HepG2 (cell line): Measurements from ENCODE around the gene FOXD1. TPM values are rescaled to one million over a fixed set of nuclear protein-coding genes. Genes with fewer than 3 reads are reported as not detected.

ENCODE experiments used
- ATAC-seq: fragments of 200-7000 bp; cut with Tn5 transposase; 3 replicates; pipeline ENCODE4 v1.9.1; 2020; ENCODE audit warnings: mild to moderate bottlenecking, moderate library complexity
- BruUV-seq: library from RNA; stranded (reverse); fragments of 400-500 nt; replicated peaks from 2 replicates; lab custom pipeline; 2021; lab: Mats Ljungman, UMichigan
- CTCF ChIA-PET: fragments of 300-600 bp; formaldehyde crosslinking; extraction: SDS; loops from one replicate; lab custom pipeline; 2021; ENCODE audit warnings: low total read pairs, inconsistent platforms, low intra/inter-chr PET ratio; lab: Yijun Ruan, JAX
- POLR2A ChIA-PET: fragments of 350-600 bp; sonication (Branson Sonifier 250); formaldehyde crosslinking; loops from one replicate; lab custom pipeline; 2020; ENCODE audit warnings: antibody characterized with exemption, inconsistent platforms; lab: Yijun Ruan, JAX
- DNase-seq: peaks from one replicate; pipeline ENCODE4 v3.0.0-alpha.2; 2015; ENCODE audit warnings: low spot score
- FAIRE-seq: peaks from 3 replicates; lab custom pipeline; 2011; peaks lifted over from hg19 to GRCh38; lab: Jason Lieb, UNC
- H2AFZ ChIP-seq: one replicate; pipeline ENCODE4 v1.6.1; 2011; ENCODE audit warnings: low read length, inconsistent platforms
- H3K27ac ChIP-seq: fragments of 300-600 bp; 3 replicates; pipeline ENCODE4 v1.8.0; 2011; ENCODE audit warnings: mixed run types, mild to moderate bottlenecking, mixed read lengths, low read length, inconsistent platforms; ENCODE audit not compliant: insufficient read depth; ENCODE audit errors: extremely low read length
- H3K27me3 ChIP-seq, 2 experiments: fragments of 200-600 bp in 1 of 2; 2 replicates in 1 of 2; 3 replicates in 1 of 2; pipeline versions ENCODE4 v1.6.0 to v1.8.0; 2011; ENCODE audit warnings: low read length in 2 of 2, mild to moderate bottlenecking in 2 of 2, moderate library complexity in 2 of 2, inconsistent platforms in 1 of 2; ENCODE audit not compliant: insufficient read depth in 2 of 2, control insufficient read depth in 1 of 2
- H3K36me3 ChIP-seq, 2 experiments: fragments of 200-600 bp in 1 of 2; replicated peaks in 1 of 2; 2 replicates in 1 of 2; 3 replicates in 1 of 2; pipeline versions ENCODE4 v1.5.1 to v1.8.0; 2011; ENCODE audit warnings: low read length in 2 of 2, inconsistent platforms in 1 of 2; ENCODE audit not compliant: insufficient read depth in 2 of 2, control insufficient read depth in 1 of 2
- H3K4me1 ChIP-seq: 2 replicates; pipeline ENCODE4 v1.5.1; 2012; ENCODE audit warnings: low read length, inconsistent platforms; ENCODE audit not compliant: insufficient read depth
- H3K4me2 ChIP-seq: 2 replicates; pipeline ENCODE4 v1.6.0; 2011; ENCODE audit warnings: low read depth, low read length, inconsistent platforms
- H3K4me3 ChIP-seq, 3 experiments: fragments of 200-600 bp in 1 of 3; sonication (generic), shearing (Covaris generic) in 1 of 3; replicated peaks in 1 of 3; 2 replicates each; pipeline ENCODE4 v1.5.1; 2011 to 2016; ENCODE audit warnings: low read length in 3 of 3, inconsistent platforms in 2 of 3, low read depth in 2 of 3, mild to moderate bottlenecking in 2 of 3, control low read depth in 1 of 3, mixed read lengths in 1 of 3; ENCODE audit not compliant: insufficient read depth in 1 of 3
- H3K79me2 ChIP-seq: one replicate; pipeline ENCODE4 v1.6.1; 2011; ENCODE audit warnings: low read length, inconsistent platforms; ENCODE audit not compliant: insufficient read depth
- H3K9ac ChIP-seq: 2 replicates; pipeline ENCODE4 v1.6.0; 2011; ENCODE audit warnings: mild to moderate bottlenecking, low read depth, low read length, inconsistent platforms; ENCODE audit not compliant: insufficient read depth
- H3K9me3 ChIP-seq: 2 replicates; pipeline ENCODE4 v1.5.1; 2012; ENCODE audit warnings: mild to moderate bottlenecking, low read length
- H4K20me1 ChIP-seq: 2 replicates; pipeline ENCODE4 v1.6.0; 2011; ENCODE audit warnings: inconsistent platforms, mild to moderate bottlenecking, low read length, moderate library complexity; ENCODE audit not compliant: insufficient read depth
- CENPX ChIP-seq: sonication (generic); formaldehyde crosslinking; IDR thresholded peaks from 2 replicates; pipeline ENCODE4 v1.9.0; 2021; ENCODE audit warnings: mild to moderate bottlenecking, missing genetic modification reagents, moderate library complexity
- NFYC ChIP-seq: IDR thresholded peaks from 2 replicates; pipeline ENCODE4 v1.6.1; 2016; ENCODE audit warnings: missing genetic modification reagents, missing compliant biosample characterization
- PHF5A ChIP-seq: IDR thresholded peaks from one replicate; pipeline ENCODE4 v1.6.1; 2018; ENCODE audit warnings: low read depth, missing genetic modification reagents; ENCODE audit not compliant: unreplicated experiment
- REPIN1 ChIP-seq: sonication (generic); formaldehyde crosslinking; IDR thresholded peaks from 2 replicates; pipeline ENCODE4 v1.8.0; 2022; ENCODE audit warnings: missing genetic modification reagents, low read depth, mild to moderate bottlenecking, borderline replicate concordance
- SMAD3 ChIP-seq: sonication (generic); formaldehyde crosslinking; IDR thresholded peaks from 2 replicates; pipeline ENCODE4 v1.4.0; 2020; ENCODE audit warnings: missing genetic modification reagents
- ZNF44 ChIP-seq: sonication (generic); formaldehyde crosslinking; IDR thresholded peaks from 2 replicates; pipeline ENCODE4 v1.5.1; 2020; ENCODE audit warnings: mild to moderate bottlenecking, missing genetic modification reagents
- ZNF546 ChIP-seq: sonication (generic); formaldehyde crosslinking; conservative IDR thresholded peaks from 2 replicates; pipeline ENCODE4 v1.8.1; 2023; ENCODE audit warnings: mild to moderate bottlenecking, missing genetic modification reagents
- ZNF552 ChIP-seq: sonication (generic); formaldehyde crosslinking; IDR thresholded peaks from 2 replicates; pipeline ENCODE4 v1.9.0; 2022; ENCODE audit warnings: missing genetic modification reagents, mild to moderate bottlenecking, borderline replicate concordance
- ZNF569 ChIP-seq: sonication (generic); formaldehyde crosslinking; IDR thresholded peaks from 2 replicates; pipeline ENCODE4 v1.5.0; 2020; ENCODE audit warnings: mild to moderate bottlenecking, missing genetic modification reagents, moderate library complexity, borderline replicate concordance
- WGBS: methylation state at CpG from one replicate; pipeline ENCODE4 v1.1.6; 2017; ENCODE audit warnings: low lambda C conversion rate; 5-methylcytosine and 5-hydroxymethylcytosine counted together
- in situ Hi-C: cut with HindIII; loops from 2 replicates; pipeline ENCODE4 v1.10.0; 2017; ENCODE audit warnings: low pct_unique_long_range_greater_than_20kb; ENCODE audit not compliant: extremely low pct_ligation_motif_present
- intact Hi-C: fragments of 100-400 bp; cut with micrococcal nuclease; formaldehyde crosslinking; loops from one replicate; pipeline ENCODE4 v1.10.0; 2022; ENCODE audit not compliant: unreplicated experiment
- polyA plus RNA-seq, 8 experiments: library from polyadenylated mRNA; depleted of rRNA in 3 of 8; stranded (reverse) in 7 of 8; unstranded in 1 of 8; fragments of >200 nt; fragmentation: Illumina TruSeq in 4 of 8; extraction: Trizol in 4 of 8; gene quantifications; 2 replicates each; pipeline versions ENCODE4 v1.2.1 to v1.2.3, GENCODE V29; 2011 to 2016; ENCODE audit warnings: low read depth in 4 of 8, missing spikeins in 1 of 8, mixed read lengths in 1 of 8; ENCODE audit not compliant: insufficient read depth in 1 of 8
- total RNA-seq, 5 experiments: library from RNA; depleted of rRNA; stranded (reverse); fragments of >200 nt; fragmentation: Illumina TruSeq; extraction: Trizol; gene quantifications; 2 replicates each; pipeline ENCODE4 v1.2.3, GENCODE V29; 2016; ENCODE audit warnings: low read depth in 1 of 5

Gene FOXD1
- total and polyA plus RNA-seq, 2 of the 13 experiments (the other 11 are each of a cell fraction or from before 2014, with no cell fraction given): 0.04 to 0.05 TPM

DNA sequence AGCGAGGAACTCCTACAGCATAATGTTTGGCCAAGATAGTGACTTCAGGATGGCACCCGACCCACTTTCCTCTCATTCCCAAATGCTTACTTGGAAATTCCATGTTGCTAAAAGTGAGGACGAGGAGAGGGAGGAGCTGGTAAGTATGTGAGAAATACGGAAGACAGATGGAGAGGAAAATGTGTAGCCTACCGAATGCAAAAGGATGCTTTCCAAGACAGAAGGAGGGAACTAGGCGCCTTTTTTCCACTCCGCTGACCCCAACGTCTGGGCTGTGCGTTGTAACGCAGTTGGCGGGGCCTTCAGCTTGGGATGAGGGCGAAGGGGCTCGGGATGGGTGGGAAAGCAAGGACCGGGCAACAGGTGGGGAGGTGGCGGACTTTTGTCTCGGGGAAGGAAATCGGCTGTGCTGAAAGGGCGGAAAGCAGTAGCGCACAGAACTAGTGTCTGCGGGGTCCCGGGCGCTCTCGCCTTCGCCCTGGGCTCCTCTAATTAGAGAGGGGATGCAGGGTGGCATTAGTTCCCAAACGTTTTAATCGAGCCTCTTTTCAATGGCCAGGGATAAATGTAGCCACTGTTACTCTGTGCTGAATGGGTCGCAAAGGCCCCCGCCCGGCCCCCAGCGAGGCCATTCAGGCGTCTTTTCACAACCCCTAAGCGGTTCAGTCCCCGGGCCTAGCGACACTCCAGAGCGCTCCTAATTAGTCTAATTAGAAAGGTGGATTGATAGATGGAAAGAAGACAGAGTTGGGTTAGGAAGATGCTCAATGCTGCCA is 12.6 kb downstream of the FOXD1 start:
- no peaks in the 10 kb centered on the region for H3K79me2 ChIP-seq
- no peaks in the 10 kb centered on the region for H3K9me3 ChIP-seq
- no peak overlapping the region for H2AFZ ChIP-seq
- H3K4me1 ChIP-seq: peaks cover 23% of the 10 kb centered on the region
- H3K9ac ChIP-seq: no peak overlapping the region
- ChIA-PET CTCF (no interaction called here), POLR2A (no interaction called here)
- H3K27ac ChIP-seq: no peak overlapping the region
- peak overlapping the region; percentile 83 for H3K4me2 ChIP-seq
- DNase-seq: no peak
- 68% methylated on average over 30 of the region's 35 CpGs for whole genome bisulfite sequencing
- H3K27me3 ChIP-seq: peaks cover 5 to 59% of the 10 kb centered on the region in 2 experiments
- H3K36me3 ChIP-seq: no peaks in the 10 kb centered on the region
- peak; percentile 17 for ATAC-seq
- TF ChIP-seq SMAD3 (CRISPR knock-in tag) (no peak), REPIN1 (no peak), NFYC (CRISPR knock-in tag) (no peak), PHF5A (CRISPR knock-in tag) (no peak), ZNF569 (CRISPR knock-in tag) (no peak), ZNF546 (CRISPR knock-in tag) (no peak), ZNF44 (CRISPR knock-in tag) (no peak), CENPX (CRISPR knock-in tag) (no peak), ZNF552 (CRISPR knock-in tag) (no peak)
- FAIRE-seq: no peak
- H3K4me3 ChIP-seq: peak overlapping the region in 1 of 3 experiments; percentile 71; a peak in 1 of 6 replicates
- intact Hi-C loops: no loop called here
- BruUV-seq: no TSS peak
- in situ Hi-C loops: no loop called here
- H4K20me1 ChIP-seq: no peaks in the 10 kb centered on the region
